SK-N-SH (cell line): Measurements from ENCODE around the gene RAB17. TPM values are rescaled to one million over a fixed set of nuclear protein-coding genes. Genes with fewer than 3 reads are reported as not detected.

Experiments used
- CTCF ChIA-PET: fragments of 300-600, 350-600 bp; formaldehyde crosslinking; extraction: SDS; loops from one replicate; lab custom pipeline; 2021; lab: Yijun Ruan, JAX
- POLR2A ChIA-PET: fragments of 350-600 bp; sonication (Branson Sonifier 250); formaldehyde crosslinking; extraction: SDS; loops from one replicate; lab custom pipeline; 2020; ENCODE audit warnings: antibody characterized with exemption, inconsistent platforms; lab: Yijun Ruan, JAX
- DNase-seq: peaks from one replicate; pipeline ENCODE4 v3.0.0; 2012
- H2AFZ ChIP-seq: fragments of 200-600 bp; sonication (generic); 2 replicates; pipeline ENCODE4 v1.8.1; 2016; ENCODE audit warnings: antibody characterized with exemption, mild to moderate bottlenecking, low read depth
- H3F3A ChIP-seq: fragments of 200-600 bp; sonication (generic); replicated peaks from 2 replicates; pipeline ENCODE3; 2016; ENCODE audit warnings: antibody characterized with exemption, mild to moderate bottlenecking; ENCODE audit not compliant: insufficient read depth
- H3K27ac ChIP-seq, 2 experiments: fragments of 200-500 bp in 1 of 2; fragments of 200-600 bp in 1 of 2; sonication (Bioruptor generic) in 1 of 2; sonication (generic), shearing (Covaris generic) in 1 of 2; 2 replicates each; pipeline versions ENCODE4 v1.5.1 to v1.6.1; 2014 to 2016; ENCODE audit warnings: low read depth in 2 of 2, inconsistent platforms in 1 of 2, low read length in 1 of 2, mild to moderate bottlenecking in 1 of 2, mixed read lengths in 1 of 2
- H3K27me3 ChIP-seq: fragments of 200-600 bp; sonication (generic), shearing (Covaris generic); 2 replicates; pipeline ENCODE4 v1.6.1; 2016; ENCODE audit warnings: mixed run types; ENCODE audit not compliant: insufficient read depth
- H3K36me3 ChIP-seq, 2 experiments: fragments of 200-500 bp in 1 of 2; fragments of 200-600 bp in 1 of 2; sonication (Bioruptor generic) in 1 of 2; sonication (generic) in 1 of 2; replicated peaks in 1 of 2; 2 replicates each; pipeline versions ENCODE3 to v1.5.1; 2014 to 2016; ENCODE audit warnings: low read length in 1 of 2, mild to moderate bottlenecking in 1 of 2; ENCODE audit not compliant: insufficient read depth in 2 of 2, control insufficient read depth in 1 of 2
- H3K4me1 ChIP-seq, 2 experiments: fragments of 200-500 bp in 1 of 2; fragments of 200-600 bp in 1 of 2; sonication (Bioruptor generic) in 1 of 2; sonication (generic), shearing (Covaris generic) in 1 of 2; 2 replicates each; pipeline versions ENCODE4 v1.5.1 to v1.6.1; 2014 to 2016; ENCODE audit warnings: low read depth in 1 of 2, low read length in 1 of 2, mixed run types in 1 of 2; ENCODE audit not compliant: insufficient read depth in 2 of 2, control insufficient read depth in 1 of 2
- H3K4me2 ChIP-seq: fragments of 200-600 bp; sonication (generic), shearing (Covaris generic); 2 replicates; pipeline ENCODE4 v1.6.1; 2017; ENCODE audit warnings: mixed run types
- H3K4me3 ChIP-seq, 2 experiments: fragments of 200-500 bp in 1 of 2; fragments of 200-600 bp in 1 of 2; sonication (Bioruptor generic) in 1 of 2; sonication (generic), shearing (Covaris generic) in 1 of 2; 2 replicates each; pipeline versions ENCODE4 v1.5.1 to v1.8.1; 2014 to 2016; ENCODE audit warnings: low read depth in 2 of 2, inconsistent platforms in 1 of 2, low read length in 1 of 2, mild to moderate bottlenecking in 1 of 2, mixed read lengths in 1 of 2, moderate library complexity in 1 of 2
- H3K79me2 ChIP-seq: fragments of 200-600 bp; sonication (generic); 2 replicates; pipeline ENCODE4 v1.8.1; 2017; ENCODE audit warnings: mild to moderate bottlenecking; ENCODE audit not compliant: insufficient read depth
- H3K9ac ChIP-seq: fragments of 200-600 bp; sonication (generic); 2 replicates; pipeline ENCODE4 v1.6.1; 2017; ENCODE audit warnings: mixed run types
- H3K9me2 ChIP-seq: fragments of 200-600 bp; sonication (generic); 2 replicates; pipeline ENCODE4 v1.6.1; 2017; ENCODE audit warnings: mixed run types
- H3K9me3 ChIP-seq: fragments of 200-600 bp; sonication (generic); 2 replicates; pipeline ENCODE4 v1.6.1; 2017; ENCODE audit warnings: mixed run types, mild to moderate bottlenecking, moderate library complexity
- H4K20me1 ChIP-seq: fragments of 200-600 bp; sonication (generic); 2 replicates; pipeline ENCODE4 v1.6.1; 2017; ENCODE audit warnings: mild to moderate bottlenecking, mixed run types; ENCODE audit not compliant: insufficient read depth
- CHD2 ChIP-seq: fragments of 150-350 bp; IDR thresholded peaks from 2 replicates; pipeline ENCODE4 v1.6.1; 2018; ENCODE audit warnings: low read length; ENCODE audit not compliant: partially characterized antibody
- ELF1 ChIP-seq: IDR thresholded peaks from 2 replicates; pipeline ENCODE4 v1.4.0; 2012
- EP300 ChIP-seq, 2 experiments: IDR thresholded peaks; 2 replicates each; pipeline versions ENCODE4 v1.4.0 to v1.6.1; 2012; ENCODE audit warnings: borderline replicate concordance in 1 of 2, low read depth in 1 of 2, low read length in 1 of 2
- EZH2phosphoT487 ChIP-seq: fragments of 200-600 bp; sonication (generic); IDR thresholded peaks from 2 replicates; pipeline ENCODE4 v1.6.1; 2017; ENCODE audit warnings: low read depth, mixed run types, mild to moderate bottlenecking, antibody characterized with exemption, moderate library complexity, borderline replicate concordance
- FOSL2 ChIP-seq: IDR thresholded peaks from 2 replicates; pipeline ENCODE4 v1.4.0; 2012; ENCODE audit warnings: low read depth, mild to moderate bottlenecking, moderate library complexity, borderline replicate concordance
- FOXM1 ChIP-seq: IDR thresholded peaks from 2 replicates; pipeline ENCODE4 v1.4.0; 2012; ENCODE audit warnings: low read depth, mild to moderate bottlenecking
- GATA2 ChIP-seq: sonication (generic); formaldehyde crosslinking; IDR thresholded peaks from 2 replicates; pipeline ENCODE4 v1.5.0; 2020; ENCODE audit warnings: mild to moderate bottlenecking, missing genetic modification reagents
- MEF2A ChIP-seq: IDR thresholded peaks from 2 replicates; pipeline ENCODE4 v1.4.0; 2012; ENCODE audit warnings: low read depth, borderline replicate concordance
- NFIC ChIP-seq: IDR thresholded peaks from 2 replicates; pipeline ENCODE4 v1.4.0; 2012; ENCODE audit warnings: borderline replicate concordance
- POLR2AphosphoS5 ChIP-seq: IDR thresholded peaks from 2 replicates; pipeline ENCODE4 v1.6.1; 2012; ENCODE audit warnings: low read depth, low read length
- RAD21 ChIP-seq: IDR thresholded peaks from 2 replicates; pipeline ENCODE4 v1.6.1; 2012; ENCODE audit warnings: mild to moderate bottlenecking, low read length
- RCOR1 ChIP-seq: fragments of 150-350 bp; IDR thresholded peaks from 2 replicates; pipeline ENCODE4 v1.6.1; 2017; ENCODE audit warnings: antibody characterized with exemption, low read length
- SMC3 ChIP-seq: IDR thresholded peaks from 2 replicates; pipeline ENCODE4 v1.6.1; 2012; ENCODE audit warnings: low read depth, low read length, improper control_type of control experiment
- TEAD4 ChIP-seq: IDR thresholded peaks from 2 replicates; pipeline ENCODE4 v1.4.0; 2012; ENCODE audit warnings: mild to moderate bottlenecking, borderline replicate concordance; ENCODE audit not compliant: insufficient read depth
- WGBS: methylation state at CpG from one replicate; pipeline ENCODE4 v1.1.6; 2017; ENCODE audit warnings: low lambda C conversion rate; 5-methylcytosine and 5-hydroxymethylcytosine counted together
- polyA plus RNA-seq, 3 experiments: library from polyadenylated mRNA; depleted of rRNA; stranded (reverse); fragments of >200 nt; gene quantifications; 2 replicates each; pipeline ENCODE4 v1.2.3, GENCODE V29; 2012
- TF ChIP-seq, protein P1 (sequence below): IDR thresholded peaks from 2 replicates; pipeline ENCODE4; 2012
- TF ChIP-seq, protein P2 (sequence below): IDR thresholded peaks from 2 replicates; pipeline ENCODE4 v1.4.0; 2012; ENCODE audit warnings: low read depth, borderline replicate concordance
- TF ChIP-seq, protein P3 (sequence below): IDR thresholded peaks from 2 replicates; pipeline ENCODE4 v1.6.1; 2012; ENCODE audit warnings: mild to moderate bottlenecking, low read depth, low read length, moderate library complexity
- TF ChIP-seq, protein P4 (sequence below): IDR thresholded peaks from 2 replicates; pipeline ENCODE4 v1.4.0; 2012; ENCODE audit warnings: low read depth, borderline replicate concordance

Gene RAB17
- polyA plus RNA-seq, 1 of the 3 experiments (the other 2 are of a cell fraction): 0.10 TPM

DNA sequence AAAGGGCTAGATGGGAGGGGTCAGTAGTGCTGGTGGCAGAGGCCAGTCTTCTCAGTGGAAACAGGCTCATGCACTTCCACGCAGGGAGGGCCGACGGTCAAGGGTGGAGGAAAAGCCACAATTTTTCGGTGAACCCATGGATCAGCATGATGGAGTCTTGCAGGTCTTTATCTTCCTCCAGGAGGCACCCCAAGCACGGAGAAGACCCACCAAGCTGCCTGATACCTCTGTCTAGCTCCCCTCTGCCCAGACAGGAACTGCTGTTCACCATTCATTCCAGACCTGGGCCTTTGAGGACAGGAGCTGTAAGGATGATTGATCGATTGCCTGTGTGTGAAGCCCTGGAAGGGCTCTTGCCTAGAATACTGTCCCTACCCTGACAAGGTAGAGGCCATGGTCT is 34.0 kb upstream of the RAB17 start:
- ChIA-PET CTCF (interaction anchor here (0.9 to 2.0 kb wide), 3 partner anchors 11 to 52 kb away, joined by 3 to 4 read pairs (median 3); no protein-coding TSS in a partner anchor), POLR2A (no interaction called here)
- H3K9me2 ChIP-seq: no peaks in the 10 kb centered on the region
- H3F3A ChIP-seq: peaks cover 5% of the 10 kb centered on the region
- no peaks in the 10 kb centered on the region for H3K27me3 ChIP-seq
- no peak overlapping the region for H3K9ac ChIP-seq
- H3K79me2 ChIP-seq: peaks cover 16% of the 10 kb centered on the region
- WGBS: 90% methylated on average over 5 of the region's 6 CpGs
- H3K4me3 ChIP-seq: no peak overlapping the region
- TF ChIP-seq MEF2A (no peak), NFIC (no peak), ELF1 (no peak), FOXM1 (no peak), CHD2 (no peak), RCOR1 (no peak), POLR2AphosphoS5 (no peak), FOSL2 (no peak), SMC3 (no peak), EZH2phosphoT487 (no peak), EP300 (IDR thresholded peaks at IDR 0.05; ENCODE audit: borderline replicate concordance in 1 of 2, low read depth in 1 of 2, low read length in 1 of 2) (no peak), TEAD4 (no peak), GATA2 (no peak), RAD21 (no peak)
- TF ChIP-seq, protein P1, sequence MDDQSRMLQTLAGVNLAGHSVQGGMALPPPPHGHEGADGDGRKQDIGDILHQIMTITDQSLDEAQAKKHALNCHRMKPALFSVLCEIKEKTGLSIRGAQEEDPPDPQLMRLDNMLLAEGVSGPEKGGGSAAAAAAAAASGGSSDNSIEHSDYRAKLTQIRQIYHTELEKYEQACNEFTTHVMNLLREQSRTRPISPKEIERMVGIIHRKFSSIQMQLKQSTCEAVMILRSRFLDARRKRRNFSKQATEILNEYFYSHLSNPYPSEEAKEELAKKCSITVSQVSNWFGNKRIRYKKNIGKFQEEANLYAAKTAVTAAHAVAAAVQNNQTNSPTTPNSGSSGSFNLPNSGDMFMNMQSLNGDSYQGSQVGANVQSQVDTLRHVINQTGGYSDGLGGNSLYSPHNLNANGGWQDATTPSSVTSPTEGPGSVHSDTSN: no peak
- TF ChIP-seq, protein P2, sequence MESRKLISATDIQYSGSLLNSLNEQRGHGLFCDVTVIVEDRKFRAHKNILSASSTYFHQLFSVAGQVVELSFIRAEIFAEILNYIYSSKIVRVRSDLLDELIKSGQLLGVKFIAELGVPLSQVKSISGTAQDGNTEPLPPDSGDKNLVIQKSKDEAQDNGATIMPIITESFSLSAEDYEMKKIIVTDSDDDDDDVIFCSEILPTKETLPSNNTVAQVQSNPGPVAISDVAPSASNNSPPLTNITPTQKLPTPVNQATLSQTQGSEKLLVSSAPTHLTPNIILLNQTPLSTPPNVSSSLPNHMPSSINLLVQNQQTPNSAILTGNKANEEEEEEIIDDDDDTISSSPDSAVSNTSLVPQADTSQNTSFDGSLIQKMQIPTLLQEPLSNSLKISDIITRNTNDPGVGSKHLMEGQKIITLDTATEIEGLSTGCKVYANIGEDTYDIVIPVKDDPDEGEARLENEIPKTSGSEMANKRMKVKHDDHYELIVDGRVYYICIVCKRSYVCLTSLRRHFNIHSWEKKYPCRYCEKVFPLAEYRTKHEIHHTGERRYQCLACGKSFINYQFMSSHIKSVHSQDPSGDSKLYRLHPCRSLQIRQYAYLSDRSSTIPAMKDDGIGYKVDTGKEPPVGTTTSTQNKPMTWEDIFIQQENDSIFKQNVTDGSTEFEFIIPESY: no peak
- TF ChIP-seq, protein P3, sequence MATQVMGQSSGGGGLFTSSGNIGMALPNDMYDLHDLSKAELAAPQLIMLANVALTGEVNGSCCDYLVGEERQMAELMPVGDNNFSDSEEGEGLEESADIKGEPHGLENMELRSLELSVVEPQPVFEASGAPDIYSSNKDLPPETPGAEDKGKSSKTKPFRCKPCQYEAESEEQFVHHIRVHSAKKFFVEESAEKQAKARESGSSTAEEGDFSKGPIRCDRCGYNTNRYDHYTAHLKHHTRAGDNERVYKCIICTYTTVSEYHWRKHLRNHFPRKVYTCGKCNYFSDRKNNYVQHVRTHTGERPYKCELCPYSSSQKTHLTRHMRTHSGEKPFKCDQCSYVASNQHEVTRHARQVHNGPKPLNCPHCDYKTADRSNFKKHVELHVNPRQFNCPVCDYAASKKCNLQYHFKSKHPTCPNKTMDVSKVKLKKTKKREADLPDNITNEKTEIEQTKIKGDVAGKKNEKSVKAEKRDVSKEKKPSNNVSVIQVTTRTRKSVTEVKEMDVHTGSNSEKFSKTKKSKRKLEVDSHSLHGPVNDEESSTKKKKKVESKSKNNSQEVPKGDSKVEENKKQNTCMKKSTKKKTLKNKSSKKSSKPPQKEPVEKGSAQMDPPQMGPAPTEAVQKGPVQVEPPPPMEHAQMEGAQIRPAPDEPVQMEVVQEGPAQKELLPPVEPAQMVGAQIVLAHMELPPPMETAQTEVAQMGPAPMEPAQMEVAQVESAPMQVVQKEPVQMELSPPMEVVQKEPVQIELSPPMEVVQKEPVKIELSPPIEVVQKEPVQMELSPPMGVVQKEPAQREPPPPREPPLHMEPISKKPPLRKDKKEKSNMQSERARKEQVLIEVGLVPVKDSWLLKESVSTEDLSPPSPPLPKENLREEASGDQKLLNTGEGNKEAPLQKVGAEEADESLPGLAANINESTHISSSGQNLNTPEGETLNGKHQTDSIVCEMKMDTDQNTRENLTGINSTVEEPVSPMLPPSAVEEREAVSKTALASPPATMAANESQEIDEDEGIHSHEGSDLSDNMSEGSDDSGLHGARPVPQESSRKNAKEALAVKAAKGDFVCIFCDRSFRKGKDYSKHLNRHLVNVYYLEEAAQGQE: no peak
- TF ChIP-seq, protein P4, sequence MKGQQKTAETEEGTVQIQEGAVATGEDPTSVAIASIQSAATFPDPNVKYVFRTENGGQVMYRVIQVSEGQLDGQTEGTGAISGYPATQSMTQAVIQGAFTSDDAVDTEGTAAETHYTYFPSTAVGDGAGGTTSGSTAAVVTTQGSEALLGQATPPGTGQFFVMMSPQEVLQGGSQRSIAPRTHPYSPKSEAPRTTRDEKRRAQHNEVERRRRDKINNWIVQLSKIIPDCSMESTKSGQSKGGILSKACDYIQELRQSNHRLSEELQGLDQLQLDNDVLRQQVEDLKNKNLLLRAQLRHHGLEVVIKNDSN: no peak
- TF ChIP-seq, all 33 proteins: peak for 0
- Histone ChIP-seq H2AFZ (no peak overlapping the region), H3K27ac (no peak overlapping the region), H3K9me3 (no peaks in the 10 kb centered on the region), H4K20me1 (no peaks in the 10 kb centered on the region), H3K4me1 (peaks cover 8 to 14% of the 10 kb centered on the region in 2 experiments; a peak in 3 of 4 replicates), H3K36me3 (no peaks in the 10 kb centered on the region), H3K4me2 (no peak overlapping the region)
- DNase-seq: no peak
